GM10266 (cell line): Measurements from ENCODE around the gene AJM1.
"Not testable (repeated sequence)": the region's sequence is repeated elsewhere in the genome, so short reads cannot be mapped to it uniquely, and the experiment has no call there.

Experiments used
- DNase-seq: peaks from one replicate; pipeline ENCODE4 v3.0.0; 2012; ENCODE audit errors: extremely low spot score
- TF ChIP-seq, protein P1 (sequence below): IDR thresholded peaks from 2 replicates; pipeline ENCODE4 v1.5.1; 2012; ENCODE audit warnings: mild to moderate bottlenecking, low read depth; ENCODE audit not compliant: control insufficient read depth, insufficient read depth; ENCODE audit errors: missing control alignments

AJM1 gene

DNA sequence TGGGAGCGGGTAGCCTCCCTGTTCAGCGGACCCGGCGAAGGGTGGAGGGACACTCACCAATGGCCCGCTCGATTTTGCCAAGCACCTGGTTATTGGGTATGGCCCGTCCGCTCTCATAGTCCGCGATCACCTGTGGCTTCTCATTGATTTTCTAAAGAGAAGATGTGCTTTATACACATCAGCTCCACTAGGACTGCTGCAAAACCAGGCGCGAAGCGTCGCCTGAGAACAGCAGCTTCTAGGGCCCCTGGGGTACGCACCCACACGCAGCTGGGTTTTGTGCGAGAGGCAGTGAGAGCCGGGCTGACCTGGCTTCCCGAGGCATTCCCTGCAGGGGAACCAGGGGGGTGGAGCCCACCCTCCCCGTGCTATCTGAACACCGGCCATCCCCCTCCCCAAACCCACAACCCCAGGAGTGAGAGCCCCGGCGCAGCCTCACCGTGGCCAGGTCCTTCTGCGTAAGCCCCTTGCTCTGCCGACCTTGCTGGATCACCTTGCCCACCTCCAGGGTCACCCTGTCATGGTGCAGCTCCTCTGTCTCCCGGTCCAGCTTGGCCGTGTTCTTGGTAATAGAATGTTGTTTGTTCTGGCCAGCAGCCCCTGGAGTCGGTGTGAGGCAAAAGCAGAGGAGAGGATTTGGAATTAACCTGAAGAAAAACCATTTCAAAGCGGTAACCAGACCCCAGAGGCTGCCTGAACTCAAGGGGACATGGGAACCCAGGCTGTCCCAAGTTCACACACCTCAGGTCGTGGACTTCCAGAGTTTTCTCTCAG is 20.8 kb downstream of the AJM1 start:
- TF ChIP-seq, protein P1, sequence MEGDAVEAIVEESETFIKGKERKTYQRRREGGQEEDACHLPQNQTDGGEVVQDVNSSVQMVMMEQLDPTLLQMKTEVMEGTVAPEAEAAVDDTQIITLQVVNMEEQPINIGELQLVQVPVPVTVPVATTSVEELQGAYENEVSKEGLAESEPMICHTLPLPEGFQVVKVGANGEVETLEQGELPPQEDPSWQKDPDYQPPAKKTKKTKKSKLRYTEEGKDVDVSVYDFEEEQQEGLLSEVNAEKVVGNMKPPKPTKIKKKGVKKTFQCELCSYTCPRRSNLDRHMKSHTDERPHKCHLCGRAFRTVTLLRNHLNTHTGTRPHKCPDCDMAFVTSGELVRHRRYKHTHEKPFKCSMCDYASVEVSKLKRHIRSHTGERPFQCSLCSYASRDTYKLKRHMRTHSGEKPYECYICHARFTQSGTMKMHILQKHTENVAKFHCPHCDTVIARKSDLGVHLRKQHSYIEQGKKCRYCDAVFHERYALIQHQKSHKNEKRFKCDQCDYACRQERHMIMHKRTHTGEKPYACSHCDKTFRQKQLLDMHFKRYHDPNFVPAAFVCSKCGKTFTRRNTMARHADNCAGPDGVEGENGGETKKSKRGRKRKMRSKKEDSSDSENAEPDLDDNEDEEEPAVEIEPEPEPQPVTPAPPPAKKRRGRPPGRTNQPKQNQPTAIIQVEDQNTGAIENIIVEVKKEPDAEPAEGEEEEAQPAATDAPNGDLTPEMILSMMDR, result no peak
- DNase-seq, result no peak

DNA sequence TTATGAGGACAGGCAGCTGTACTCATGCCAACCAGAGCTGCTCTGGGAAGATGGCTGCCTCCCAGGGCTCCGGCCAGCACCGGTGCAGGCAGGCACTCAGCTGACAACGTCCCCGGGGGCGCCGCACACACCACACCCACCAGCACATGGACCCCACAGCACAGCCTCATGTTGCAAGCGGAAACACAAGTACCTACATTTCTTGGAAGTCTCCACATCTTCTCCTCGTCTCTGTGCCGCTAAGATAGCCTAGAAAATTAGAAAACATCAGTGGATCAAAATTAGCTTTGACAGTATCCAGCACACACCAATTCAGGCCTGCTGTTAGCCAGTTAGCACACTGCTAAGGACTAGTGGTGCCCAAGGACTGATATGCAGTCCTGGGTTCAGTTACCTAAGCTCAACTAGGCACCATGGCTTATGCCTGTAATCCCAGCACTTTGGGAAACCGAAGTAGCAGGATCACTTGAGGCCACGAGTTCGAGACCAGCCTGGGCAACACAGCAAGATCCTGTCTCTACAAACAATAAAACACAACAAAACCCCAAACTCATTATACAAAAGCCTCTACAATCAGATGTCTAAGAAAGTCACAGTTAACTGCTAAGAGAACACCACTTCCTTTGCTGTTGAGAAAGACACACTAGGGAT is 21.5 kb downstream of the AJM1 start:
- DNase-seq, result no peak

DNA sequence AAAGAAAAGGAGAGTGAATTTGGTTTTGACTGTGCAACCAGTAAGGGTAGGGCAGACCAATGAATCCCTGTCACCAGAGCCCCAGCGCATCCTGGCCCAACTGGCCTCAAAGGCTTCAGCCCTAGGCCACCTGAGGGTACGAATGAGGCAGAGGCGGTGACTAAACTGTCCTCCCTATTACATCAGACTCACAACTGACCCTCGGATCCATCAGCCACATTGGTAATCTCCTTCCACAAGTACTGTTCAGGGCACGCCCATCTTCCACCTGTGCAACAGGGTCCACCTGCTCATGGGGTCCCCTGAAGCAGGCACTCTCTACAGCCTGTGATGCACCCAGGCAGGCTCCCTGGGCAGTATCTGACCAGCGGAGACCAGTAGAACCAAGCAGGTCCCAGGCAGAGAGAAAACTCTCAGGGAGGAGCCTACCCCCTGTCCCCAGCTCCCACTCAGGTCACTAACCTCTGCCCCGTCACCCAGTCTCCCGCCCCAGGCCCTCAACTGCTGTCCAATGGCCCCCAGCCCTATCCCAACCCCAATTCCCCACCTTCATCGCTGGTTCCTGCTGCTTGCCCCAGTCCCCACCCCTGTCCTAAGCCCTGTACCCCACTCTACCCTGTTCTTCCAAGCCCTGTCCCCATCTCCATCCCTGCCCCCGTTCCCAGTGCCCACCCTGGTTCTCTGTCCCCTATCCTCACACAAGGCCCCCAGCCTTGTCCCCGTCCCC is 22.9 kb downstream of the AJM1 start:
- TF ChIP-seq, protein P1, result no peak
- DNase-seq, result no peak

More for the DNA sequence above, 21.5 kb downstream of the AJM1 start:
- TF ChIP-seq, protein P1, result no peak

DNA sequence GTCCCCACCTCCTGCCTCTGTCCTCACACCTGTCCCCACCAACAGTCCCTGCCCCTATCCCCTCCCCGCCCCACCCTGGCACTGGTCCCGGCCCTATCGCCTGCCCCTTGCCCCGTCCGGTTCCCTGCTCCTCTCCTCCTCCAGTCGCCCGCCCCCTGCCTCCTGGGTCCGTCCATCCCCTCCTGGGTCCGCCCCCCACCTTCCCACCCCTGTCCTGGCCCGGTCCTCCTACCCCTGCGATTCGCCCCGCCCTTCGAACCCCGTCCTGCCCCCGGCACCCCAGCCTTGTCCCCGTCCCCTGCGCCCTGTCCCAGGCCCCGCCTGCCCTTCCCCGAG is 23.5 kb downstream of the AJM1 start:
- TF ChIP-seq, protein P1, result no peak
- no peak for DNase-seq

DNA sequence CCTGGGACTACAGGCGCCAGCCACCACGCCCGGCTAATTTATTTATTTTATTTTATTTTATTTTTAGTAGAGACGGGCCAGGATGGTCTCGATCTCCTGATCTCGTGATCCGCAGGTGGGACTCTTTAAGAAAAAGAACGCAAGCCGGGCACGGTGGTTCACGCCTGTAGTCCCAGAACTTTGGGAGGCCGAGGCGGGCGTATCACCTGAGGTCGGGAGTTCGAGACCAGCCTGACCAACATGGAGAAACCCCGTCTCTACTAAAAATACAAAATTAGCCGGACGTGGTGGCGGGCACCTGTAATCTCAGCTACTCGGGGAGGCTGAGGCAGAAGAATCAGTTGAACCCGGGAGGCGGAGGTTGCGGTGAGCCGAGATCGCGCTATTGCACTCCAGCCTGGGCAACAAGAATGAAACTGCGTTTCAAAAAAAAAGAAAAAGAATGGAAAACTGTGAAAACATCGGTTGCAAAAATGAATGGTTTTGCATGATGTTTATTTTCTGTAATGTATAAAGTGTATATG is 24.7 kb downstream of the AJM1 start:
- DNase-seq, result not testable (repeated sequence)

DNA sequence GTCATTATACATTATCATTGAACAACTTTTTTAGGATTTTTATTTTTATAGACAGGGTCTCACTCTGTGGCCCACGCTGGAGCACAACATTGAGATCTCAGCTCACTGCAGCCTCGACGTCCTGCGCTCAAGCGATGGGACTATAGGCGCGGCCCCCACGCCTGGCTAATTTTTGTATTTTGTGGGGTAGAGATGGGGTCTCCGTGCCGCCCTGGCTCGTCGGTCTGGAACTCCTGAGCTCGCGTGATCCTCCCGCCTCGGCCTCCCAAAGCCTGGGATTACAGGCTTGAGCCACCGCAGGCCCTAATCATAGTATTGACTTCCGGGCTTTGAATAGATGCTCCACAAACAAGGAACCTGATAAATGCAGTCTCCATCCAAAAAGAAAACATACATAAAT is 25.2 kb downstream of the AJM1 start:
- DNase-seq, result no peak
- TF ChIP-seq, protein P1, result no peak

DNA sequence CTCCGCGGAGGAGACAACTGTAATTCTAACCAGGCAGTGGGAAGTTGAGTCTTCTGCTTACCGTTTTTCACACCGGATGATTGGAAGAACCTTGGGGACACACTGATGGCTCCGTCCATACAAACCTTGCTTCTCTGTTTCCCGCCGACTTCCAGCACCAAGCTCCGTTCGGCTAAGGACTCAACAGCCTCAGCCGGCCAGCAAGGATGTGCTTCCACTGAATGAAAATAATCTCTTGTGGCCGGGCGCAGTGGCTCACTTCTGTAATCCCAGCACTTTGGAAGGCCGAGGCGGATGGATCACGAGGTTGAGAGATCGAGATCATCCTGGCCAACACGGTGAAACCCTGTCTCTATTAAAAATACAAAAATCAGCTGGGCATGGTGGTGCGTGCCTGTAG is 25.6 kb downstream of the AJM1 start:
- DNase-seq, result no peak
- TF ChIP-seq, protein P1, result no peak
